ENCODE measurements around the gene ARL4C.
"Not testable (repeated sequence)": the region's sequence is repeated elsewhere in the genome, so short reads cannot be mapped to it uniquely, and the experiment has no call there.

ARL4C gene

DNA sequence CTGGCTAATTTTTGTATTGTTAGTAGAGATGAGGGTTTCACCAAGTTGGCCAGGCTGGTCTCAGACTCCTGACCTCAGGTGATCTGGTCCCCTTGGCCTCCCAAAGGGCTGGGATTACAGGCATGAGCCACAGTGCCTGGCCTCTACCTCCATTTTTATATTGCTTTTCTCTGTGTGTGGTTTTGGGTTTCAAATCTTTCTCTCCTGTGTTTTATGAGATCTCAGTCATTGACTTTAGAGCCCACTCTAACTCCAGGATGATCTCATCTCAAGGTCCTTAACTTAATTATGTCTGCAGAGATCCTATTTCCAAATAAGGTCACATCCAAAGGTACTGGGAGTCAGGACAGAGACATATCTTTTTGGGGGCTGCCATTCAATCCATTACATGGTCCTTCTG is 24.7 kb downstream of the ARL4C start:
- Mint-ChIP-seq H3K27ac (no peak overlapping the region), H3K4me1 (ENCODE audit: low read depth) (peaks cover 42% of the 10 kb centered on the region), H3K9me3 (peaks cover 24% of the 10 kb centered on the region), H3K4me3 (no peak overlapping the region), H3K36me3 (ENCODE audit: low read depth) (peaks cover 16% of the 10 kb centered on the region), H3K27me3 (ENCODE audit: low read depth) (no peaks in the 10 kb centered on the region)

- H3K27ac Mint-ChIP-seq: no peak overlapping the region
- peaks cover 26% of the 10 kb centered on the region for H3K9me3 Mint-ChIP-seq
- H3K4me1 Mint-ChIP-seq (ENCODE audit: low read depth): peaks cover 34% of the 10 kb centered on the region
- peaks cover 14% of the 10 kb centered on the region for H3K36me3 Mint-ChIP-seq (ENCODE audit: low read depth)
- H3K4me3 Mint-ChIP-seq: no peak overlapping the region
- H3K27me3 Mint-ChIP-seq (ENCODE audit: low read depth): no peaks in the 10 kb centered on the region
Observed at GRCh38 chr2:234469972-234470371, 26.9 kb downstream of the ARL4C start.

GRCh38 chr2:234469251-234469845 is 27.5 kb downstream of the ARL4C start:
- Mint-ChIP-seq H3K36me3 (ENCODE audit: low read depth) (peaks cover 9% of the 10 kb centered on the region), H3K4me3 (no peak overlapping the region), H3K27me3 (ENCODE audit: low read depth) (no peaks in the 10 kb centered on the region), H3K4me1 (ENCODE audit: low read depth) (peaks cover 34% of the 10 kb centered on the region), H3K9me3 (peaks cover 21% of the 10 kb centered on the region), H3K27ac (no peak overlapping the region)

GRCh38 chr2:234468503-234468902 is 28.4 kb downstream of the ARL4C start:
- Mint-ChIP-seq H3K27ac (no peak overlapping the region), H3K36me3 (ENCODE audit: low read depth) (peaks cover 8% of the 10 kb centered on the region), H3K4me3 (no peak overlapping the region), H3K4me1 (ENCODE audit: low read depth) (peaks cover 39% of the 10 kb centered on the region), H3K9me3 (peaks cover 15% of the 10 kb centered on the region), H3K27me3 (ENCODE audit: low read depth) (no peaks in the 10 kb centered on the region)

DNA sequence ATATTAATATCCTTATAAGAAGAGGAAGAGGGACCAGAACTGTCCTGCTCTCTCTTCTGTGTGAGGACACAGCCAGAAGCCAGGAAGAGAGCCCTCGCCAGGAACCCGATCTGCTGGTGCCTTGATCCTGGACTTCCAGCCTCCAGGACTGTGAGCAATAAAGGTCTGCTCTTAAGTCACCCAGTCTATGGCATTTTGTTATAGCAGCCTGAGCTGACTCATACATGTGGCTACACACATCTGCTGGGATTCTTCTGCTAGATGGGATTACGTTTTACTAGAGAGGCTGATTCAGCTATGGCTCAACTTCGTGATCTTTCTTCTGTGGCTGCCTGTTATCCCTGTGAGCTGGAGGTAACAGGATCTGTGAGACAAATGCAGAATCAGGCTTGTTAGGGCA is 29.6 kb downstream of the ARL4C start:
- Mint-ChIP-seq H3K9me3 (peaks cover 11% of the 10 kb centered on the region), H3K4me3 (no peak overlapping the region), H3K27me3 (ENCODE audit: low read depth) (no peaks in the 10 kb centered on the region), H3K4me1 (ENCODE audit: low read depth) (peaks cover 48% of the 10 kb centered on the region), H3K27ac (no peak overlapping the region), H3K36me3 (ENCODE audit: low read depth) (peaks cover 11% of the 10 kb centered on the region)

DNA sequence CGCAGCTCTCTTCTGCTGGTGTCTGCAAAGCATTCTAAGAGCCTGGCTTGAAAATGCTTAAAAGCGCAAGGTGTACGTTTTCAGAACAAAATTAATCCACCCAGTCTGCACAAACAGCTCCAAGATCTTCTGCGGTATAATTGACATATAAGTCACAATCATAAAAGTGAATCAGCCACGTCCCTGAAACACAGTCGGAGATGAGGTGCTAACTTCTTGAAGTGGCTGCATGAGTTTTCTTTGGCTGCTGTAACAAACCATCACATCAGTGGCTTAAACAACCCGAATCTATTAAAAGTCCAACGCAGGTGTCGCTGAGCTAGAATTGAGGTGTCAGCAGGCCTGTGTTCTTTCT is 32.6 kb downstream of the ARL4C start:
- Mint-ChIP-seq H3K9me3 (peaks cover 9% of the 10 kb centered on the region), H3K4me3 (peak overlapping the region; percentile 89), H3K27ac (peak overlapping the region; percentile 98), H3K27me3 (ENCODE audit: low read depth) (no peaks in the 10 kb centered on the region), H3K36me3 (ENCODE audit: low read depth) (peaks cover 13% of the 10 kb centered on the region), H3K4me1 (ENCODE audit: low read depth) (peaks cover 55% of the 10 kb centered on the region)

DNA sequence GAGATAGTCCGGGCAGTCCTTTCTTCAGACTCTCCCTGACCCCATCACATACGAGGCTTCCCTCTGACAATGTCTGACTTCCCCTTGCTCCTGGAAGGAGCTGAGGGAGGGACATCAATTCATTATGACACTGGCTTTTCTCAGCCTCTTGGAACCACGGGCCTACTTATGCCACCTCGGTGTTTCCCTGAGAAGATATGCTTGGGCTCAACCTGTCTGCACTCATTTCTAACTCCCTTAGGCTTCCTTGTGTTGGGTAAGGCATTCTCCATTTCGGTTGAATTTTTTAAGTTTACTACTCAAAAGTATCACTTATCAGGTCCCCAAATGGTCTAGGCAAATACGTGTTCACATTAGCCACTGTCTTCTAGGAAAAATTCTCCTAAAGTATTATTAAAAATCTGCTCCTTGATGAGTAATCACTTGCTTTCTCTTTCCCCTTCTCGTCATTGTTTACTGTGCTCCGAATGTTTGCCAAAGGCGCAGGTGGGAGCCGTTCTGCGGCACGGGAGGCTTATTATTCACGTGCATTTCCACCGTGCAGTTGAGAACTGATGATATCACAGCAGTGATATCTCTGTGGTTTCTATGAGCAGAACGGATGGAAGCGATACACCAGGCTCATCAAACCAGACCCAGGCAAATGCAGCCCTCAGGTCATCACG is 33.1 kb downstream of the ARL4C start:
- H3K4me1 Mint-ChIP-seq (ENCODE audit: low read depth): peaks cover 56% of the 10 kb centered on the region
- peak overlapping the region; percentile 98 for H3K27ac Mint-ChIP-seq
- H3K27me3 Mint-ChIP-seq (ENCODE audit: low read depth): no peaks in the 10 kb centered on the region
- H3K36me3 Mint-ChIP-seq (ENCODE audit: low read depth): peaks cover 13% of the 10 kb centered on the region
- H3K9me3 Mint-ChIP-seq: peaks cover 9% of the 10 kb centered on the region
- H3K4me3 Mint-ChIP-seq: peak overlapping the region; percentile 89

DNA sequence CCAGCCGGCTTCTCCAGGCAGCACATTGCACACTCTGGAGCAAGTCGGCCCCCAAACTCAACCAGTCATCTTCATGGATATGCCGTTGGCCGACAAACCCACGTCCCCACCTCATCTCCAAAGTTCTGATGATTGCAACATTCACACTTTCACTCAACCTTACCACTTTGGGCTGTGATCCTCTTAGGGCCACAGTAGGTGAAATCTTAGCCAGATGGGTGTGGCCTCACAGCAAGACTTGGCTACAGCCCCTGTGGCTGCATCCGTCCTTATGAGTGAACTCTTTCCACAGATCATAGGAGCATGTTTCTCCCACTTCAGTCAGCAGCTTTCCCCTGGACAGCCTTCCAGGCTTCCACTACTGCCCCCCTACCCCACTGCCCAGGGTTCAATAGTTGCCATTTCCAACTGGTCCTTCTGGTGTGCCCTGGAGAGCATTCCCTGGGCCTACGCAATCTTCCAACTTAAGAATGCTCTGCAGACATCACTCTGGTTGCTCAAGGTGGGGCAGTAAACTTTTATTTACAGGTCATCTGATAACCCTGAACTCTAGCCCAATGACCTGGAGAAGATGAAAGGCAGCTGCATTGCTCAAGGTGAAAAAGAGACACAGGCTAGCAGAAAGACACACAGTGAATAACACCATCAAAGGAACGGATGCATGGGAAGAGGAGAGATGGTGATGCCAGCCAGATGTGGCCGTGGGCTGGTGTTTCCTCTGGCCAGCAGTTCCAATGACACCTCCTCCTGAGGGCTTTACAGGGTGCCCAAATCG is 34.5 kb downstream of the ARL4C start:
- H3K27ac Mint-ChIP-seq: peak overlapping the region; percentile 27

GRCh38 chr2:234459401-234460009 is 37.4 kb downstream of the ARL4C start:
- Mint-ChIP-seq H3K4me1 (ENCODE audit: low read depth) (peaks cover 69% of the 10 kb centered on the region), H3K4me3 (peak overlapping the region; percentile 57), H3K9me3 (peaks cover 17% of the 10 kb centered on the region), H3K36me3 (ENCODE audit: low read depth) (peaks cover 26% of the 10 kb centered on the region), H3K27me3 (ENCODE audit: low read depth) (no peaks in the 10 kb centered on the region), H3K27ac (peak overlapping the region; percentile 85)

More for the DNA sequence above, 34.5 kb downstream of the ARL4C start:
- H3K36me3 Mint-ChIP-seq (ENCODE audit: low read depth): peaks cover 24% of the 10 kb centered on the region
- peaks cover 57% of the 10 kb centered on the region for H3K4me1 Mint-ChIP-seq (ENCODE audit: low read depth)
- peaks cover 19% of the 10 kb centered on the region for H3K9me3 Mint-ChIP-seq
- H3K4me3 Mint-ChIP-seq: peak overlapping the region; percentile 9
- H3K27me3 Mint-ChIP-seq (ENCODE audit: low read depth): no peaks in the 10 kb centered on the region

DNA sequence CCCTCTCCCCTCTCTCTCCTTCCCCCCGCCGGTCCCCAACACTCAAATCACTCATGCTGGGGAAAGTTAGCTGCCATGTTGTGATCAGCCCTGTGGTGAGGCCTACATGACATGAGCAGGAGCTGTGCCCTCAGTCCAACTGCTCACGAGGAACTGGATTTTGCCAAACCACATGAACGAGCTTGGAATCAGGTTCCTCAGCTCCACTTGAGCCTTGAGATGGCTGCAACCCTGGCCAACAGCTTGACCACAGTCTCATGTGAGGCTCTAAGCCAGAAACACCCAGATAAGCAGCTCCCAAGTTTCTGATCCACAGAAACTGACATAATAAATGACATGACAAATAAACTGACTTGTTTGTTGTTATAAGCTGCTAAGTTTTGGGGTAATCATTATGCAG is 38.4 kb downstream of the ARL4C start:
- peaks cover 17% of the 10 kb centered on the region for H3K9me3 Mint-ChIP-seq
- peak overlapping the region; percentile 42 for H3K27ac Mint-ChIP-seq
- H3K27me3 Mint-ChIP-seq (ENCODE audit: low read depth): no peaks in the 10 kb centered on the region
- no peak overlapping the region for H3K4me3 Mint-ChIP-seq
- H3K4me1 Mint-ChIP-seq (ENCODE audit: low read depth): peaks cover 62% of the 10 kb centered on the region
- peaks cover 31% of the 10 kb centered on the region for H3K36me3 Mint-ChIP-seq (ENCODE audit: low read depth)

GRCh38 chr2:234457421-234457820 is 39.5 kb downstream of the ARL4C start:
- H3K36me3 Mint-ChIP-seq (ENCODE audit: low read depth): peaks cover 36% of the 10 kb centered on the region
- no peak overlapping the region for H3K4me3 Mint-ChIP-seq
- peaks cover 17% of the 10 kb centered on the region for H3K9me3 Mint-ChIP-seq
- H3K27ac Mint-ChIP-seq: no peak overlapping the region
- no peaks in the 10 kb centered on the region for H3K27me3 Mint-ChIP-seq (ENCODE audit: low read depth)
- H3K4me1 Mint-ChIP-seq (ENCODE audit: low read depth): peaks cover 63% of the 10 kb centered on the region

GRCh38 chr2:234455246-234455645 is 41.6 kb downstream of the ARL4C start:
- peaks cover 54% of the 10 kb centered on the region for H3K36me3 Mint-ChIP-seq (ENCODE audit: low read depth)
- peak overlapping the region; percentile 73 for H3K4me3 Mint-ChIP-seq
- not testable (repeated sequence) for H3K27me3 Mint-ChIP-seq (ENCODE audit: low read depth)
- H3K4me1 Mint-ChIP-seq (ENCODE audit: low read depth): peaks cover 73% of the 10 kb centered on the region
- H3K9me3 Mint-ChIP-seq: peaks cover 18% of the 10 kb centered on the region
- peak overlapping the region; percentile 94 for H3K27ac Mint-ChIP-seq

- H3K27me3 Mint-ChIP-seq (ENCODE audit: low read depth): no peaks in the 10 kb centered on the region
- peaks cover 23% of the 10 kb centered on the region for H3K9me3 Mint-ChIP-seq
- peak overlapping the region; percentile 94 for H3K27ac Mint-ChIP-seq
- H3K4me1 Mint-ChIP-seq (ENCODE audit: low read depth): peaks cover 73% of the 10 kb centered on the region
- peaks cover 59% of the 10 kb centered on the region for H3K36me3 Mint-ChIP-seq (ENCODE audit: low read depth)
- peak overlapping the region; percentile 90 for H3K4me3 Mint-ChIP-seq
Observed at GRCh38 chr2:234454433-234454832, 42.4 kb downstream of the ARL4C start.

- Mint-ChIP-seq H3K36me3 (ENCODE audit: low read depth) (peaks cover 63% of the 10 kb centered on the region), H3K27me3 (ENCODE audit: low read depth) (no peaks in the 10 kb centered on the region), H3K9me3 (peaks cover 19% of the 10 kb centered on the region), H3K4me1 (ENCODE audit: low read depth) (peaks cover 72% of the 10 kb centered on the region), H3K4me3 (peak overlapping the region; percentile 90), H3K27ac (peak overlapping the region; percentile 94)
Observed at GRCh38 chr2:234453216-234453615, 43.7 kb downstream of the ARL4C start.
